Measurements from ENCODE around the gene MZF1.

DNA sequence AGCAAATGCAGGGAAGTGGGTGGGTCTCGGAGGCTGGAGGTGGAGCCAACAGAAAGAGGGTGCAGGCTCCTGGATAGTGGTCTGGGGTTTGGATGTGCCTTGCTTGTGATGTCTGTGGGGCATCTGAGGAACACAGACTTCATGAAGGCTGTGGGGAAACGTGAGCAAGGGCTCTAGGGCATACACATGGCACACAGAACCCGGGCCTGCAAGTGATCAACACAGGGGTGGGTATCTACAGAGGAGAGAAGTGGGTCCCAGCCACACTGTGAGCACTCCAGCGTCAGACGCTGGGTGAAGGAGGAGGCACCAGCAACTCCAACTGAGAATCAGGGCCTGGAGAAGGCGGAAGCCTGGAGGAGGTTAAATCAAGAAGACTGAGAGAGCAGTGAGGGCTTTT, 9.3 kb downstream of the MZF1 start:
- TF ChIP-seq YY1 (tag by site-specific recombination; IDR thresholded peaks at IDR 0.05) (no peak), SCRT1 (tag by site-specific recombination; IDR thresholded peaks at IDR 0.05; ENCODE audit: borderline replicate concordance) (no peak), KLF1 (tag by site-specific recombination; IDR thresholded peaks at IDR 0.05) (no peak), MYNN (tag by site-specific recombination; IDR thresholded peaks at IDR 0.05; ENCODE audit: borderline replicate concordance) (no peak), ZBTB1 (tag by site-specific recombination; IDR thresholded peaks at IDR 0.05) (no peak), ZBTB8A (tag by site-specific recombination; IDR thresholded peaks at IDR 0.05) (no peak), ZNF664 (tag by site-specific recombination; IDR thresholded peaks at IDR 0.05) (no peak)
- TF ChIP-seq, protein P1, sequence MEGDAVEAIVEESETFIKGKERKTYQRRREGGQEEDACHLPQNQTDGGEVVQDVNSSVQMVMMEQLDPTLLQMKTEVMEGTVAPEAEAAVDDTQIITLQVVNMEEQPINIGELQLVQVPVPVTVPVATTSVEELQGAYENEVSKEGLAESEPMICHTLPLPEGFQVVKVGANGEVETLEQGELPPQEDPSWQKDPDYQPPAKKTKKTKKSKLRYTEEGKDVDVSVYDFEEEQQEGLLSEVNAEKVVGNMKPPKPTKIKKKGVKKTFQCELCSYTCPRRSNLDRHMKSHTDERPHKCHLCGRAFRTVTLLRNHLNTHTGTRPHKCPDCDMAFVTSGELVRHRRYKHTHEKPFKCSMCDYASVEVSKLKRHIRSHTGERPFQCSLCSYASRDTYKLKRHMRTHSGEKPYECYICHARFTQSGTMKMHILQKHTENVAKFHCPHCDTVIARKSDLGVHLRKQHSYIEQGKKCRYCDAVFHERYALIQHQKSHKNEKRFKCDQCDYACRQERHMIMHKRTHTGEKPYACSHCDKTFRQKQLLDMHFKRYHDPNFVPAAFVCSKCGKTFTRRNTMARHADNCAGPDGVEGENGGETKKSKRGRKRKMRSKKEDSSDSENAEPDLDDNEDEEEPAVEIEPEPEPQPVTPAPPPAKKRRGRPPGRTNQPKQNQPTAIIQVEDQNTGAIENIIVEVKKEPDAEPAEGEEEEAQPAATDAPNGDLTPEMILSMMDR (tag by site-specific recombination; IDR thresholded peaks at IDR 0.05), result no peak
- TF ChIP-seq, protein P2, sequence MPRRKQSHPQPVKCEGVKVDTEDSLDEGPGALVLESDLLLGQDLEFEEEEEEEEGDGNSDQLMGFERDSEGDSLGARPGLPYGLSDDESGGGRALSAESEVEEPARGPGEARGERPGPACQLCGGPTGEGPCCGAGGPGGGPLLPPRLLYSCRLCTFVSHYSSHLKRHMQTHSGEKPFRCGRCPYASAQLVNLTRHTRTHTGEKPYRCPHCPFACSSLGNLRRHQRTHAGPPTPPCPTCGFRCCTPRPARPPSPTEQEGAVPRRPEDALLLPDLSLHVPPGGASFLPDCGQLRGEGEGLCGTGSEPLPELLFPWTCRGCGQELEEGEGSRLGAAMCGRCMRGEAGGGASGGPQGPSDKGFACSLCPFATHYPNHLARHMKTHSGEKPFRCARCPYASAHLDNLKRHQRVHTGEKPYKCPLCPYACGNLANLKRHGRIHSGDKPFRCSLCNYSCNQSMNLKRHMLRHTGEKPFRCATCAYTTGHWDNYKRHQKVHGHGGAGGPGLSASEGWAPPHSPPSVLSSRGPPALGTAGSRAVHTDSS (tag by site-specific recombination; IDR thresholded peaks at IDR 0.05), result no peak
- TF ChIP-seq, protein P3, sequence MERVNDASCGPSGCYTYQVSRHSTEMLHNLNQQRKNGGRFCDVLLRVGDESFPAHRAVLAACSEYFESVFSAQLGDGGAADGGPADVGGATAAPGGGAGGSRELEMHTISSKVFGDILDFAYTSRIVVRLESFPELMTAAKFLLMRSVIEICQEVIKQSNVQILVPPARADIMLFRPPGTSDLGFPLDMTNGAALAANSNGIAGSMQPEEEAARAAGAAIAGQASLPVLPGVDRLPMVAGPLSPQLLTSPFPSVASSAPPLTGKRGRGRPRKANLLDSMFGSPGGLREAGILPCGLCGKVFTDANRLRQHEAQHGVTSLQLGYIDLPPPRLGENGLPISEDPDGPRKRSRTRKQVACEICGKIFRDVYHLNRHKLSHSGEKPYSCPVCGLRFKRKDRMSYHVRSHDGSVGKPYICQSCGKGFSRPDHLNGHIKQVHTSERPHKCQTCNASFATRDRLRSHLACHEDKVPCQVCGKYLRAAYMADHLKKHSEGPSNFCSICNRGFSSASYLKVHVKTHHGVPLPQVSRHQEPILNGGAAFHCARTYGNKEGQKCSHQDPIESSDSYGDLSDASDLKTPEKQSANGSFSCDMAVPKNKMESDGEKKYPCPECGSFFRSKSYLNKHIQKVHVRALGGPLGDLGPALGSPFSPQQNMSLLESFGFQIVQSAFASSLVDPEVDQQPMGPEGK (tag by site-specific recombination; IDR thresholded peaks at IDR 0.05), result no peak
- TF ChIP-seq, protein P4, sequence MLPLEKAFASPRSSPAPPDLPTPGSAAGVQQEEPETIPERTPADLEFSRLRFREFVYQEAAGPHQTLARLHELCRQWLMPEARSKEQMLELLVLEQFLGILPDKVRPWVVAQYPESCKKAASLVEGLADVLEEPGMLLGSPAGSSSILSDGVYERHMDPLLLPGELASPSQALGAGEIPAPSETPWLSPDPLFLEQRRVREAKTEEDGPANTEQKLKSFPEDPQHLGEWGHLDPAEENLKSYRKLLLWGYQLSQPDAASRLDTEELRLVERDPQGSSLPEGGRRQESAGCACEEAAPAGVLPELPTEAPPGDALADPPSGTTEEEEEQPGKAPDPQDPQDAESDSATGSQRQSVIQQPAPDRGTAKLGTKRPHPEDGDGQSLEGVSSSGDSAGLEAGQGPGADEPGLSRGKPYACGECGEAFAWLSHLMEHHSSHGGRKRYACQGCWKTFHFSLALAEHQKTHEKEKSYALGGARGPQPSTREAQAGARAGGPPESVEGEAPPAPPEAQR (tag by site-specific recombination; IDR thresholded peaks at IDR 0.05), result no peak
